Fibroblast of lung (primary cell): ENCODE measurements around the gene TMEM223. TPM values are rescaled to one million over a fixed set of nuclear protein-coding genes. Genes with fewer than 3 reads are reported as not detected.

Experiments used
- DNase-seq, 2 donors: peaks; one replicate each; pipeline versions ENCODE4 v3.0.0 to v3.0.0-alpha.2; 2010; ENCODE audit warnings: low read depth in 2 of 2
- H2AFZ ChIP-seq: 2 replicates; pipeline ENCODE4 v1.5.1; 2012; ENCODE audit warnings: low read length, control low read depth, inconsistent platforms
- H3K27ac ChIP-seq: 2 replicates; pipeline ENCODE4 v1.5.1; 2011; ENCODE audit warnings: low read length, control low read depth; ENCODE audit not compliant: insufficient read depth
- H3K27me3 ChIP-seq: 2 replicates; pipeline ENCODE4 v1.5.1; 2011; ENCODE audit warnings: mild to moderate bottlenecking, low read length; ENCODE audit not compliant: control insufficient read depth, insufficient read depth
- H3K36me3 ChIP-seq: 2 replicates; pipeline ENCODE4 v1.5.1; 2011; ENCODE audit warnings: low read length; ENCODE audit not compliant: control insufficient read depth, insufficient read depth
- H3K4me1 ChIP-seq: 2 replicates; pipeline ENCODE4 v1.5.1; 2011; ENCODE audit warnings: low read length; ENCODE audit not compliant: control insufficient read depth, insufficient read depth; ENCODE audit errors: extremely low read depth
- H3K4me2 ChIP-seq: 2 replicates; pipeline ENCODE4 v1.5.1; 2011; ENCODE audit warnings: low read length, control low read depth; ENCODE audit not compliant: insufficient read depth; ENCODE audit errors: extremely low read depth
- H3K4me3 ChIP-seq, 4 experiments: fragments of 200-600 bp in 1 of 4; sonication (generic) in 1 of 4; replicated peaks in 1 of 4; 2 replicates each; pipeline ENCODE4 v1.5.1; 2011 to 2016; ENCODE audit warnings: low read length in 4 of 4, low read depth in 3 of 4, mild to moderate bottlenecking in 3 of 4, control low read depth in 2 of 4, inconsistent platforms in 1 of 4, mixed read lengths in 1 of 4; ENCODE audit not compliant: insufficient read depth in 1 of 4; ENCODE audit errors: control extremely low read depth in 1 of 4
- H3K79me2 ChIP-seq: 2 replicates; pipeline ENCODE4 v1.5.1; 2012; ENCODE audit warnings: mild to moderate bottlenecking, low read length, inconsistent platforms; ENCODE audit not compliant: control insufficient read depth, insufficient read depth
- H3K9ac ChIP-seq: 2 replicates; pipeline ENCODE4 v1.5.1; 2011; ENCODE audit warnings: mild to moderate bottlenecking, low read length, control low read depth; ENCODE audit not compliant: insufficient read depth
- H3K9me3 ChIP-seq: 2 replicates; pipeline ENCODE4 v1.5.1; 2012; ENCODE audit warnings: low read depth, low read length; ENCODE audit not compliant: control insufficient read depth, insufficient read depth
- H4K20me1 ChIP-seq: 2 replicates; pipeline ENCODE4 v1.5.1; 2011; ENCODE audit warnings: low read length; ENCODE audit not compliant: control insufficient read depth, insufficient read depth; ENCODE audit errors: extremely low read depth
- EZH2 ChIP-seq: IDR thresholded peaks from 2 replicates; pipeline ENCODE4 v1.5.1; 2012; ENCODE audit warnings: low read length, control low read depth, mild to moderate bottlenecking; ENCODE audit errors: missing control alignments
- polyA plus RNA-seq, 2 donors: library from polyadenylated mRNA; depleted of rRNA in 1 of 2; stranded (reverse) in 1 of 2; unstranded in 1 of 2; fragments of >200 nt; gene quantifications; 2 replicates each; pipeline ENCODE4 v1.2.1, GENCODE V29; 2011 to 2012; ENCODE audit warnings: missing spikeins in 1 of 2
- total RNA-seq: library from RNA; depleted of rRNA; stranded (reverse); fragments of >200 nt; gene quantifications from 2 replicates; pipeline ENCODE4 v1.2.1, GENCODE V29; 2014
- TF ChIP-seq, protein P1 (sequence below), 2 donors: IDR thresholded peaks in 1 of 2; conservative IDR thresholded peaks in 1 of 2; 1 replicate in 1 of 2; 2 replicates in 1 of 2; pipeline ENCODE4 v1.5.1; 2011 to 2012; ENCODE audit warnings: low read length in 2 of 2, control low read depth in 1 of 2, inconsistent platforms in 1 of 2, low read depth in 1 of 2, mild to moderate bottlenecking in 1 of 2

Gene TMEM223
- total and polyA plus RNA-seq, 2 donors (not counting 1 experiment from before 2014, with no cell fraction given): 11.7 to 15.4 TPM

- peaks cover 39% of the 10 kb centered on the region for H3K79me2 ChIP-seq
- H4K20me1 ChIP-seq: no peaks in the 10 kb centered on the region
- no peak overlapping the region for H2AFZ ChIP-seq
- H3K9me3 ChIP-seq: no peaks in the 10 kb centered on the region
- peak overlapping the region; percentile 60 for H3K4me2 ChIP-seq
- no peak for TF ChIP-seq EZH2
- TF ChIP-seq, protein P1, sequence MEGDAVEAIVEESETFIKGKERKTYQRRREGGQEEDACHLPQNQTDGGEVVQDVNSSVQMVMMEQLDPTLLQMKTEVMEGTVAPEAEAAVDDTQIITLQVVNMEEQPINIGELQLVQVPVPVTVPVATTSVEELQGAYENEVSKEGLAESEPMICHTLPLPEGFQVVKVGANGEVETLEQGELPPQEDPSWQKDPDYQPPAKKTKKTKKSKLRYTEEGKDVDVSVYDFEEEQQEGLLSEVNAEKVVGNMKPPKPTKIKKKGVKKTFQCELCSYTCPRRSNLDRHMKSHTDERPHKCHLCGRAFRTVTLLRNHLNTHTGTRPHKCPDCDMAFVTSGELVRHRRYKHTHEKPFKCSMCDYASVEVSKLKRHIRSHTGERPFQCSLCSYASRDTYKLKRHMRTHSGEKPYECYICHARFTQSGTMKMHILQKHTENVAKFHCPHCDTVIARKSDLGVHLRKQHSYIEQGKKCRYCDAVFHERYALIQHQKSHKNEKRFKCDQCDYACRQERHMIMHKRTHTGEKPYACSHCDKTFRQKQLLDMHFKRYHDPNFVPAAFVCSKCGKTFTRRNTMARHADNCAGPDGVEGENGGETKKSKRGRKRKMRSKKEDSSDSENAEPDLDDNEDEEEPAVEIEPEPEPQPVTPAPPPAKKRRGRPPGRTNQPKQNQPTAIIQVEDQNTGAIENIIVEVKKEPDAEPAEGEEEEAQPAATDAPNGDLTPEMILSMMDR (conservative IDR thresholded peaks at IDR 0.05 in 1 of 2, IDR thresholded peaks at IDR 0.05 in 1 of 2; ENCODE audit: low read depth in 1 of 2, low read length in 2 of 2): no peak
- H3K9ac ChIP-seq: no peak overlapping the region
- H3K4me3 ChIP-seq: peak overlapping the region in 2 of 4 experiments; percentile 46 to 76
- H3K27ac ChIP-seq: peak overlapping the region; percentile 85
- peaks cover 22% of the 10 kb centered on the region for H3K36me3 ChIP-seq
- H3K27me3 ChIP-seq: no peaks in the 10 kb centered on the region
- H3K4me1 ChIP-seq: peaks cover 14% of the 10 kb centered on the region
- DNase-seq: peak in 1 of 2 donors; percentile 17
These were observed 383 bp upstream of the TMEM223 start for GRCh38 chr11:62792202-62792575.

DNA sequence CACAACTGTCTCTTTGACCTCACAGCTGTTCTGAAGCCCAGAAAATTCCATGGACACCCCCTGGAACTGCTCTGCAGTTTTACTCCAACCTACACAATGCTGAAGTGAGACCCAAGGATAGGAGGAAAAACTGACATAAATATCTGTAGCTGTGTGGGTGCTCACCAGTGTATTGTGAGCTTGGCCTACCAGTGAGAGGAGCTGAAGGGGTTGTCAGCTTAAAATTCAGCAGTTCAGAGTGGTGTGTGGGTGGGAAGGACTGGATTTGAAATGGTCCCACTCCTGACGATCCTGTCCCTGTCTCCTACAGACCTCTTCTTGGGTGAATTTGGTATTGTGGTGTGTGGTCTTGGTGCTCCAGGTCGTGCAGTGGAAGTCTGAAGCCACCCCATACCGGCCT, 2.2 kb downstream of the TMEM223 start:
- Histone ChIP-seq H3K36me3 (peaks cover 13% of the 10 kb centered on the region), H3K4me2 (no peak overlapping the region), H4K20me1 (no peaks in the 10 kb centered on the region), H3K4me1 (peaks cover 19% of the 10 kb centered on the region), H3K9me3 (no peaks in the 10 kb centered on the region), H3K27me3 (no peaks in the 10 kb centered on the region), H3K27ac (no peak overlapping the region), H3K9ac (no peak overlapping the region), H3K79me2 (peaks cover 39% of the 10 kb centered on the region), H3K4me3 (no peak overlapping the region), H2AFZ (no peak overlapping the region)
- no peak for DNase-seq
- no peak for TF ChIP-seq EZH2
- TF ChIP-seq, protein P1 (conservative IDR thresholded peaks at IDR 0.05 in 1 of 2, IDR thresholded peaks at IDR 0.05 in 1 of 2; ENCODE audit: low read depth in 1 of 2, low read length in 2 of 2): no peak

- Histone ChIP-seq H3K4me3 (no peak overlapping the region), H3K27ac (no peak overlapping the region), H3K27me3 (no peaks in the 10 kb centered on the region), H3K9ac (no peak overlapping the region), H3K4me1 (peaks cover 19% of the 10 kb centered on the region), H3K79me2 (peaks cover 39% of the 10 kb centered on the region), H3K4me2 (no peak overlapping the region), H3K9me3 (no peaks in the 10 kb centered on the region), H4K20me1 (no peaks in the 10 kb centered on the region), H3K36me3 (peaks cover 10% of the 10 kb centered on the region), H2AFZ (no peak overlapping the region)
- DNase-seq: no peak
- no peak for TF ChIP-seq EZH2
- TF ChIP-seq, protein P1 (conservative IDR thresholded peaks at IDR 0.05 in 1 of 2, IDR thresholded peaks at IDR 0.05 in 1 of 2; ENCODE audit: low read depth in 1 of 2, low read length in 2 of 2): no peak
These were observed 2.8 kb downstream of the TMEM223 start for GRCh38 chr11:62788991-62789390.
